Endothelial cell of umbilical vein (primary cell): ENCODE results near the gene FOXL1. TPM values are rescaled to one million over a fixed set of nuclear protein-coding genes. Genes with fewer than 3 reads are reported as not detected.

ENCODE experiments used
- BruUV-seq: library from RNA; stranded (reverse); fragments of 400-500 nt; replicated peaks from 2 replicates; lab custom pipeline; 2021; lab: Mats Ljungman, UMichigan
- CTCF ChIA-PET: fragments of 300-600, 350-600 bp; sonication (Branson Sonifier 250); formaldehyde crosslinking; loops from one replicate; lab custom pipeline; 2021; ENCODE audit warnings: antibody characterized with exemption, inconsistent platforms; lab: Charles Lee
- POLR2A ChIA-PET: fragments of 300-600, 350-600 bp; sonication (Branson Sonifier 250); formaldehyde crosslinking; loops from one replicate; lab custom pipeline; 2021; ENCODE audit warnings: antibody characterized with exemption, inconsistent platforms; lab: Charles Lee
- DNase-seq: peaks from one replicate; pipeline ENCODE4 v3.0.0-alpha.2; 2011; ENCODE audit warnings: low read depth, low spot score
- FAIRE-seq: peaks from 2 replicates; lab custom pipeline; 2011; peaks lifted over from hg19 to GRCh38; lab: Jason Lieb, UNC
- H2AFZ ChIP-seq: 2 replicates; pipeline ENCODE4 v1.6.0; 2012; ENCODE audit warnings: low read depth, low read length, control low read depth, inconsistent platforms
- H3K27ac ChIP-seq: 2 replicates; pipeline ENCODE4 v1.5.1; 2011; ENCODE audit warnings: low read depth, mild to moderate bottlenecking, control low read depth, low read length, moderate library complexity; ENCODE audit not compliant: insufficient read depth
- H3K27me3 ChIP-seq, 2 experiments: 2 replicates each; pipeline versions ENCODE4 v1.6.0 to v1.6.1; 2011; ENCODE audit warnings: low read length in 2 of 2, mixed read lengths in 1 of 2; ENCODE audit not compliant: control insufficient read depth in 2 of 2, insufficient read depth in 2 of 2
- H3K36me3 ChIP-seq, 2 experiments: 2 replicates in 1 of 2; 3 replicates in 1 of 2; pipeline ENCODE4 v1.5.1; 2011; ENCODE audit warnings: low read length in 2 of 2, mild to moderate bottlenecking in 1 of 2, moderate library complexity in 1 of 2; ENCODE audit not compliant: control insufficient read depth in 2 of 2, insufficient read depth in 2 of 2; ENCODE audit errors: extremely low read depth in 1 of 2
- H3K4me1 ChIP-seq: 3 replicates; pipeline ENCODE4 v1.5.1; 2011; ENCODE audit warnings: mild to moderate bottlenecking, low read length; ENCODE audit not compliant: control insufficient read depth, insufficient read depth; ENCODE audit errors: extremely low read depth
- H3K4me2 ChIP-seq: 2 replicates; pipeline ENCODE4 v1.6.1; 2011; ENCODE audit warnings: low read length, control low read depth, mixed read lengths; ENCODE audit not compliant: insufficient read depth
- H3K4me3 ChIP-seq, 3 experiments: fragments of 200-600 bp in 1 of 3; sonication (generic), shearing (Covaris generic) in 1 of 3; replicated peaks in 1 of 3; 2 replicates each; pipeline ENCODE4 v1.5.1; 2011 to 2016; ENCODE audit warnings: control low read depth in 3 of 3, low read length in 3 of 3, mild to moderate bottlenecking in 2 of 3, inconsistent platforms in 1 of 3, low read depth in 1 of 3, moderate library complexity in 1 of 3; ENCODE audit not compliant: insufficient read depth in 1 of 3
- H3K79me2 ChIP-seq: 2 replicates; pipeline ENCODE4 v1.6.0; 2012; ENCODE audit warnings: low read length, inconsistent platforms; ENCODE audit not compliant: control insufficient read depth, insufficient read depth
- H3K9ac ChIP-seq: replicated peaks from 2 replicates; pipeline ENCODE3; 2011; ENCODE audit warnings: low read length, control low read depth; ENCODE audit not compliant: insufficient read depth; ENCODE audit errors: extremely low read depth
- H3K9me1 ChIP-seq: replicated peaks from 3 replicates; pipeline ENCODE4 v1.6.0; 2011; ENCODE audit warnings: mild to moderate bottlenecking, low read length; ENCODE audit not compliant: control insufficient read depth, insufficient read depth; ENCODE audit errors: extremely low read depth
- H3K9me3 ChIP-seq: replicated peaks from 2 replicates; pipeline ENCODE4 v1.5.1; 2012; ENCODE audit warnings: low read length, inconsistent platforms; ENCODE audit not compliant: control insufficient read depth, insufficient read depth
- H4K20me1 ChIP-seq: replicated peaks from 2 replicates; pipeline ENCODE3; 2011; ENCODE audit warnings: mild to moderate bottlenecking, low read length; ENCODE audit not compliant: control insufficient read depth, insufficient read depth; ENCODE audit errors: extremely low read depth
- EZH2 ChIP-seq: IDR thresholded peaks from 2 replicates; pipeline ENCODE4 v1.6.1; 2012; ENCODE audit warnings: borderline replicate concordance, low read depth, mild to moderate bottlenecking, moderate library complexity, low read length, inconsistent platforms; ENCODE audit not compliant: severe bottlenecking
- FOS ChIP-seq: IDR thresholded peaks from 2 replicates; pipeline ENCODE4 v1.6.1; 2011; ENCODE audit warnings: mild to moderate bottlenecking, low read length, moderate library complexity, borderline replicate concordance; ENCODE audit not compliant: insufficient read depth
- GATA2 ChIP-seq: IDR thresholded peaks from 2 replicates; pipeline ENCODE4 v1.7.0; 2011; ENCODE audit warnings: low read depth, mild to moderate bottlenecking, moderate library complexity, mixed read lengths, low read length; ENCODE audit not compliant: insufficient read length, insufficient read depth
- JUN ChIP-seq: IDR thresholded peaks from 2 replicates; pipeline ENCODE4 v1.6.1; 2011; ENCODE audit warnings: borderline replicate concordance, low read depth; ENCODE audit not compliant: insufficient read length, insufficient read depth
- MYC ChIP-seq: IDR thresholded peaks from one replicate; pipeline ENCODE4 v1.6.1; 2011; ENCODE audit warnings: mild to moderate bottlenecking, low read depth, low read length
- POLR2A ChIP-seq: IDR thresholded peaks from 2 replicates; pipeline ENCODE4 v1.6.1; 2012; ENCODE audit warnings: low read depth, mild to moderate bottlenecking, control low read depth, low read length
- POLR2AphosphoS5 ChIP-seq: IDR thresholded peaks from 2 replicates; pipeline ENCODE4 v1.6.1; 2012; ENCODE audit warnings: low read depth, mild to moderate bottlenecking, control low read depth, low read length, moderate library complexity; ENCODE audit not compliant: insufficient read depth
- dilution Hi-C: fragments of 300-500 bp; cut with MboI; formaldehyde crosslinking; loops from one replicate; pipeline ENCODE4 v1.15.0; 2019; ENCODE audit warnings: low sequenced_read_pairs; ENCODE audit not compliant: extremely low pct_ligation_motif_present
- intact Hi-C: fragments of 100-400 bp; cut with micrococcal nuclease; formaldehyde crosslinking; loops from one replicate; pipeline ENCODE4 v1.10.0; 2022
- polyA plus RNA-seq, 4 experiments: library from polyadenylated mRNA; depleted of rRNA in 3 of 4; stranded (reverse) in 3 of 4; unstranded in 1 of 4; fragments of >200 nt; gene quantifications; 2 replicates each; pipeline versions ENCODE4 v1.2.1 to v1.2.3, GENCODE V29; 2011 to 2012; ENCODE audit warnings: missing spikeins in 1 of 4
- total RNA-seq: library from RNA; stranded (reverse); gene quantifications from 2 replicates; pipeline ENCODE4 v1.2.3, GENCODE V29; 2021
- TF ChIP-seq, protein P1 (sequence below), 2 donors: IDR thresholded peaks; 1 replicate in 1 of 2; 2 replicates in 1 of 2; pipeline ENCODE4 v1.5.1; 2011; ENCODE audit warnings: low read length in 2 of 2, mild to moderate bottlenecking in 2 of 2, moderate library complexity in 2 of 2, control low read depth in 1 of 2, inconsistent platforms in 1 of 2, low read depth in 1 of 2; ENCODE audit not compliant: insufficient read depth in 1 of 2; ENCODE audit errors: extremely low read depth in 1 of 2
- TF ChIP-seq, protein P2 (sequence below): IDR thresholded peaks from 2 replicates; pipeline ENCODE4 v1.6.1; 2011; ENCODE audit not compliant: insufficient read depth, insufficient read length

The FOXL1 gene
- total and polyA plus RNA-seq, 2 donors (not counting 3 experiments of a cell fraction or from before 2014, with no cell fraction given): 2.8 to 3.8 TPM

DNA sequence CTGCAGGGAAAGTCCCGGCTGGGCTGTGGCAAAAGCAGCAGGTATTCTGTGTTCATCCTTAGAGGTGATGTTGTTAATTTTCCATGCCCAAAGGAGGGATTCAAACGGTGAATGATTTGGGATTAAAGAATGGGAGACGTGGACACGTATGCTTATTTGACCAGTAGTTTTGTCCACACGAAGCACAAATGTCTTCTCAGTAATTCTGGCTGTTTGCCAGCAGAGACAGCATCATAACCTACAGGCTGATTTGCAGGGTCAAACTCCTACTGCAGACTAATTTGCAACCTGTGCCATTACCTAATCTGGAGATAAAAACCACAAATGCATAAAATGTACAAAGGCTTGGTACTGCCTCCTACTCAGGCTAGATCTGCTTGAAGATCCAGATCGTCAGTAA lies 37.5 kb upstream of the FOXL1 start:
- H3K4me2 ChIP-seq: no peak overlapping the region
- no peaks in the 10 kb centered on the region for H4K20me1 ChIP-seq
- ChIA-PET CTCF (no interaction called here), POLR2A (no interaction called here)
- no peaks in the 10 kb centered on the region for H3K79me2 ChIP-seq
- no peaks in the 10 kb centered on the region for H3K9me3 ChIP-seq
- H3K9me1 ChIP-seq: no peaks in the 10 kb centered on the region
- no peaks in the 10 kb centered on the region for H3K27me3 ChIP-seq
- no peak overlapping the region for H2AFZ ChIP-seq
- H3K4me3 ChIP-seq: no peak overlapping the region
- FAIRE-seq: no peak
- intact Hi-C loops (no loop called here), dilution Hi-C loops (no loop called here)
- H3K4me1 ChIP-seq: no peaks in the 10 kb centered on the region
- H3K9ac ChIP-seq: no peak overlapping the region
- TF ChIP-seq MYC (no peak), POLR2AphosphoS5 (no peak), EZH2 (no peak), JUN (no peak), POLR2A (no peak)
- peaks cover 3 to 44% of the 10 kb centered on the region in 2 experiments for H3K36me3 ChIP-seq
- H3K27ac ChIP-seq: no peak overlapping the region
- BruUV-seq: no TSS peak
- DNase-seq: no peak

- H3K4me1 ChIP-seq: no peaks in the 10 kb centered on the region
- ChIA-PET CTCF (no interaction called here), POLR2A (no interaction called here)
- BruUV-seq: no TSS peak
- H3K27me3 ChIP-seq: no peaks in the 10 kb centered on the region
- no peak overlapping the region for H2AFZ ChIP-seq
- FAIRE-seq (no peak), DNase-seq (no peak)
- H3K9ac ChIP-seq: no peak overlapping the region
- no peak overlapping the region for H3K4me2 ChIP-seq
- dilution Hi-C loops (no loop called here), intact Hi-C loops (no loop called here)
- no peak overlapping the region for H3K4me3 ChIP-seq
- H3K27ac ChIP-seq: no peak overlapping the region
- no peaks in the 10 kb centered on the region for H3K79me2 ChIP-seq
- H3K9me1 ChIP-seq: no peaks in the 10 kb centered on the region
- H3K36me3 ChIP-seq: peaks cover 3 to 42% of the 10 kb centered on the region in 2 experiments
- no peaks in the 10 kb centered on the region for H4K20me1 ChIP-seq
- no peak for TF ChIP-seq FOS
- no peak for TF ChIP-seq POLR2A
- TF ChIP-seq JUN: no peak
- no peak for TF ChIP-seq POLR2AphosphoS5
- no peak for TF ChIP-seq MYC
- TF ChIP-seq, protein P1, sequence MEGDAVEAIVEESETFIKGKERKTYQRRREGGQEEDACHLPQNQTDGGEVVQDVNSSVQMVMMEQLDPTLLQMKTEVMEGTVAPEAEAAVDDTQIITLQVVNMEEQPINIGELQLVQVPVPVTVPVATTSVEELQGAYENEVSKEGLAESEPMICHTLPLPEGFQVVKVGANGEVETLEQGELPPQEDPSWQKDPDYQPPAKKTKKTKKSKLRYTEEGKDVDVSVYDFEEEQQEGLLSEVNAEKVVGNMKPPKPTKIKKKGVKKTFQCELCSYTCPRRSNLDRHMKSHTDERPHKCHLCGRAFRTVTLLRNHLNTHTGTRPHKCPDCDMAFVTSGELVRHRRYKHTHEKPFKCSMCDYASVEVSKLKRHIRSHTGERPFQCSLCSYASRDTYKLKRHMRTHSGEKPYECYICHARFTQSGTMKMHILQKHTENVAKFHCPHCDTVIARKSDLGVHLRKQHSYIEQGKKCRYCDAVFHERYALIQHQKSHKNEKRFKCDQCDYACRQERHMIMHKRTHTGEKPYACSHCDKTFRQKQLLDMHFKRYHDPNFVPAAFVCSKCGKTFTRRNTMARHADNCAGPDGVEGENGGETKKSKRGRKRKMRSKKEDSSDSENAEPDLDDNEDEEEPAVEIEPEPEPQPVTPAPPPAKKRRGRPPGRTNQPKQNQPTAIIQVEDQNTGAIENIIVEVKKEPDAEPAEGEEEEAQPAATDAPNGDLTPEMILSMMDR (IDR thresholded peaks at IDR 0.05; ENCODE audit: extremely low read depth in 1 of 2, insufficient read depth in 1 of 2, low read depth in 1 of 2, low read length in 2 of 2): no peak
- TF ChIP-seq EZH2: no peak
- TF ChIP-seq GATA2: no peak
- TF ChIP-seq, protein P2, sequence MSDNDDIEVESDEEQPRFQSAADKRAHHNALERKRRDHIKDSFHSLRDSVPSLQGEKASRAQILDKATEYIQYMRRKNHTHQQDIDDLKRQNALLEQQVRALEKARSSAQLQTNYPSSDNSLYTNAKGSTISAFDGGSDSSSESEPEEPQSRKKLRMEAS: no peak
- H3K9me3 ChIP-seq: no peaks in the 10 kb centered on the region
Measured at GRCh38 chr16:86541560-86541959, 36.8 kb upstream of the FOXL1 start.
